Osteoblast (primary cell): ENCODE data around the gene ABCA13. TPM values are rescaled to one million over a fixed set of nuclear protein-coding genes. Genes with fewer than 3 reads are reported as not detected.

Experiments used
- DNase-seq: peaks from one replicate; pipeline ENCODE4 v3.0.0; 2011; ENCODE audit warnings: low spot score, mixed read lengths; ENCODE audit not compliant: insufficient read length; ENCODE audit errors: missing footprints
- H2AFZ ChIP-seq: 2 replicates; pipeline ENCODE4 v1.6.0; 2011; ENCODE audit warnings: mild to moderate bottlenecking, low read length
- H3K27ac ChIP-seq: 2 replicates; pipeline ENCODE4 v1.5.1; 2011; ENCODE audit warnings: mild to moderate bottlenecking, low read depth, low read length, moderate library complexity
- H3K27me3 ChIP-seq: 2 replicates; pipeline ENCODE4 v1.6.0; 2012; ENCODE audit warnings: mild to moderate bottlenecking, control low read depth, inconsistent platforms, low read length, moderate library complexity; ENCODE audit not compliant: insufficient read depth
- H3K36me3 ChIP-seq: 2 replicates; pipeline ENCODE4 v1.5.1; 2011; ENCODE audit warnings: mild to moderate bottlenecking, low read length, control low read depth, moderate library complexity; ENCODE audit not compliant: insufficient read depth
- H3K4me1 ChIP-seq: 2 replicates; pipeline ENCODE4 v1.5.1; 2011; ENCODE audit warnings: mild to moderate bottlenecking, low read length, control low read depth, moderate library complexity; ENCODE audit not compliant: insufficient read depth
- H3K4me2 ChIP-seq: 2 replicates; pipeline ENCODE4 v1.6.0; 2011; ENCODE audit warnings: mild to moderate bottlenecking, low read length; ENCODE audit not compliant: insufficient read depth
- H3K4me3 ChIP-seq: fragments of 200-600 bp; sonication (generic); 3 replicates; pipeline ENCODE4 v1.5.1; 2012; ENCODE audit warnings: mild to moderate bottlenecking, low read length, inconsistent platforms; ENCODE audit not compliant: insufficient read depth
- H3K79me2 ChIP-seq: 2 replicates; pipeline ENCODE4 v1.6.0; 2012; ENCODE audit warnings: mild to moderate bottlenecking, low read length, control low read depth, inconsistent platforms; ENCODE audit not compliant: insufficient read depth
- H3K9me3 ChIP-seq: 2 replicates; pipeline ENCODE4 v1.5.1; 2011; ENCODE audit warnings: low read depth, low read length, control low read depth
- H4K20me1 ChIP-seq: 2 replicates; pipeline ENCODE4 v1.6.0; 2012; ENCODE audit warnings: mild to moderate bottlenecking, low read length, control low read depth; ENCODE audit not compliant: insufficient read depth
- total RNA-seq: library from RNA; depleted of rRNA; stranded (reverse); fragments of >200 nt; gene quantifications from 2 replicates; pipeline ENCODE4 v1.2.3, GENCODE V29; 2012
- TF ChIP-seq, protein P1 (sequence below): IDR thresholded peaks from 2 replicates; pipeline ENCODE4 v1.5.1; 2011; ENCODE audit warnings: mild to moderate bottlenecking, low read depth, low read length, moderate library complexity; ENCODE audit errors: extremely low read depth

The ABCA13 gene
- total RNA-seq, 1 donor: 3.6 TPM

DNA sequence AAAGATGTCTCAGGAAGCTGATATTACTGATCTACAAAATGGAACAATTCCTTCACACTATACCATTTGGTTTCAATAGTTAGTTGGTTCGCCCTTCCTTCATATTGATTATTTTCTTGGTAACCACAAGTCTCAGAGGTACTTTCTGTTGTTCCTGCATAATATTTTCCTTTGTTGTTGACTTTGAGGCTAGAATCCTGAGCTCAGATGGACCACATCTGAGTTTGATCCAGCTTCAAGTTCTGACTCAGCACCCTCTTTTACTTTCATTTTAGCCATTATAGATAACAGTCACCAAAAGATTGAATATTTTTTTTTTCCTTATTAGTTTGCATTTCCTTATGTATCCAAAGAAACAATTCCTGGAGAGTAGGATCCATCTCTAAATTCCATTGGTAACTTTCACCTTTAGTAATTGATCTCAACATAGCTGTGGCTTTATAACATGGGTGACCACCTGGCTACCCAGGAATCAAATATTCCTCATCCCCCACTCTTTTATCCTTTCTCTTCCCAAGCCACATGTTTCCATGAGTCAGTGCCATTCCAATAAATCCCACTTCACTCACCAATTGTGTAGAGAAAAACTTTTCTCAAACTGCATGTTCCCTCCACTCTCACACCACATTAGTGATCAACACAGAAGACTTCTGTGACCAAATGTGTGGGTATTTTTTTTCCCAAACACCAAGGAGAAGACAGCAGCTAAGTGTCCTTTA lies 9.7 kb upstream of the ABCA13 start:
- DNase-seq: no peak
- peak overlapping the region; percentile 49 for H2AFZ ChIP-seq
- H3K9me3 ChIP-seq: no peaks in the 10 kb centered on the region
- H4K20me1 ChIP-seq: no peaks in the 10 kb centered on the region
- H3K27me3 ChIP-seq: no peaks in the 10 kb centered on the region
- no peak overlapping the region for H3K27ac ChIP-seq
- peaks cover 20% of the 10 kb centered on the region for H3K4me1 ChIP-seq
- no peak overlapping the region for H3K4me3 ChIP-seq
- TF ChIP-seq, protein P1, sequence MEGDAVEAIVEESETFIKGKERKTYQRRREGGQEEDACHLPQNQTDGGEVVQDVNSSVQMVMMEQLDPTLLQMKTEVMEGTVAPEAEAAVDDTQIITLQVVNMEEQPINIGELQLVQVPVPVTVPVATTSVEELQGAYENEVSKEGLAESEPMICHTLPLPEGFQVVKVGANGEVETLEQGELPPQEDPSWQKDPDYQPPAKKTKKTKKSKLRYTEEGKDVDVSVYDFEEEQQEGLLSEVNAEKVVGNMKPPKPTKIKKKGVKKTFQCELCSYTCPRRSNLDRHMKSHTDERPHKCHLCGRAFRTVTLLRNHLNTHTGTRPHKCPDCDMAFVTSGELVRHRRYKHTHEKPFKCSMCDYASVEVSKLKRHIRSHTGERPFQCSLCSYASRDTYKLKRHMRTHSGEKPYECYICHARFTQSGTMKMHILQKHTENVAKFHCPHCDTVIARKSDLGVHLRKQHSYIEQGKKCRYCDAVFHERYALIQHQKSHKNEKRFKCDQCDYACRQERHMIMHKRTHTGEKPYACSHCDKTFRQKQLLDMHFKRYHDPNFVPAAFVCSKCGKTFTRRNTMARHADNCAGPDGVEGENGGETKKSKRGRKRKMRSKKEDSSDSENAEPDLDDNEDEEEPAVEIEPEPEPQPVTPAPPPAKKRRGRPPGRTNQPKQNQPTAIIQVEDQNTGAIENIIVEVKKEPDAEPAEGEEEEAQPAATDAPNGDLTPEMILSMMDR: no peak
- no peaks in the 10 kb centered on the region for H3K79me2 ChIP-seq
- no peaks in the 10 kb centered on the region for H3K36me3 ChIP-seq
- H3K4me2 ChIP-seq: peak overlapping the region; percentile 47

DNA sequence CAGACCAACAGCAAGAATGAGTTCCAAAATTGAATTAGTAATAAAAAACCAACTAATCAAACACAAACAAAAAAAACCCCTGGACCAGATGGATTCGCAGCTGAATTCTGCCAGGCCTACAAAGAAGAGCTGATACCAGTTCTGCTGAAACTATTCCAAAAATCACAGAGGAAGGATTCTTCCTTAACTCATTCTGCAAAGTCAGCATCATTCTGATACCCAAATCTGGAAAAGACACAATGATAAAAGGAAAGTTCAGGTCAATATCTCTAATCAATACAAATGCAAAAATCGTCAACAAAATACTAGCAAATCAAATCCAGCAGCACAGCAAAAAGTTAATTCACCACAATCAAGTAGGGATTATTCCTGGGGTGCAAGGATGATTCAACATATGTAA lies 6.1 kb upstream of the ABCA13 start:
- no peak overlapping the region for H3K4me3 ChIP-seq
- no peaks in the 10 kb centered on the region for H3K79me2 ChIP-seq
- TF ChIP-seq, protein P1: no peak
- H3K4me1 ChIP-seq: peaks cover 11% of the 10 kb centered on the region
- no peak overlapping the region for H3K27ac ChIP-seq
- no peak for DNase-seq
- H3K27me3 ChIP-seq: no peaks in the 10 kb centered on the region
- H3K9me3 ChIP-seq: no peaks in the 10 kb centered on the region
- H4K20me1 ChIP-seq: no peaks in the 10 kb centered on the region
- no peaks in the 10 kb centered on the region for H3K36me3 ChIP-seq
- H3K4me2 ChIP-seq: no peak overlapping the region
- no peak overlapping the region for H2AFZ ChIP-seq

DNA sequence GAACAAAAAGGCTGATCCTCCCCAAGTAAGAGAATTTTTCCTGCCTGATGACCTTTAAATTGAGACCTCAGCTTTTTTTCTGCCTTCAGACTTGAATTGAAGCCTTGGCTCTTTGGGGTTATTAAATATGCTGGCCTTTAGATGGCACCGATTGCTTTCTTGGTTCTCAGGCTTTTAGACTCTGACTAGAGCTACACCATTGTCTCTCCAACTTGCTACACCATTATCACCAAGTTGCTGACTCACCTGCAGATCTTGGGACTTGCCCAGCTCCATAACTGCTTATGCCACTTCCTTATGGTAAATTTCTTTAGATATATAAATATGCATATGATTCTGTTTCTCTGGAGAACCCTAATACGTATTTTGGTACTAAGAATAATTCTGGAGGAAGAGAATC lies 3.1 kb upstream of the ABCA13 start:
- no peak overlapping the region for H2AFZ ChIP-seq
- no peak for DNase-seq
- peaks cover 3% of the 10 kb centered on the region for H3K4me1 ChIP-seq
- no peak overlapping the region for H3K4me3 ChIP-seq
- no peaks in the 10 kb centered on the region for H3K9me3 ChIP-seq
- H3K27ac ChIP-seq: no peak overlapping the region
- no peaks in the 10 kb centered on the region for H4K20me1 ChIP-seq
- no peaks in the 10 kb centered on the region for H3K36me3 ChIP-seq
- no peaks in the 10 kb centered on the region for H3K79me2 ChIP-seq
- no peaks in the 10 kb centered on the region for H3K27me3 ChIP-seq
- no peak overlapping the region for H3K4me2 ChIP-seq
- TF ChIP-seq, protein P1: peak; percentile 22

DNA sequence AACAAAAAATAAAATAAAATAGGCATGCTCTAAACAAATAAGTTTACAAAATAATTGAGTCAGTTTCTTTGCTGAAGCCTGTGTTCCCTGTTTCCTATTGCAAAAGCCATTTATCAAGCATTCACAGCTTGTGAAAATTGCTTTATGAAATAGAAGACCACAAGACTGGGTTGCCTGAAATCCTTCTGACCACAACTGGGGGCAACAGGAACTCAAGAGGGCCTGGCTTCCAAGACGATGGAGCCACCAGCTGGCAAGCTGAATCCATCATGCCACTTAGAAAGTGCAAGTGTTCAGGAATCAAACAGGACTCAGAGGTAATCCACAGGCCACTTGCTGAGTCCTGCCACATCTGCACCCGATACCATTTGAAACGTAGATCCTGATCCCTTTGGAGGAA lies 752 bp upstream of the ABCA13 start:
- H3K4me2 ChIP-seq: no peak overlapping the region
- H3K79me2 ChIP-seq: no peaks in the 10 kb centered on the region
- H4K20me1 ChIP-seq: no peaks in the 10 kb centered on the region
- H3K4me3 ChIP-seq: no peak overlapping the region
- H3K9me3 ChIP-seq: no peaks in the 10 kb centered on the region
- H3K27ac ChIP-seq: no peak overlapping the region
- DNase-seq: no peak
- no peaks in the 10 kb centered on the region for H3K36me3 ChIP-seq
- H2AFZ ChIP-seq: no peak overlapping the region
- no peaks in the 10 kb centered on the region for H3K27me3 ChIP-seq
- TF ChIP-seq, protein P1: no peak
- peaks cover 12% of the 10 kb centered on the region for H3K4me1 ChIP-seq
